Measurements from ENCODE around the gene SMARCC1.
A peak's percentile ranks its signal among the peaks of the same experiment; 100 is the strongest.
"Not testable (repeated sequence)": the region's sequence is repeated elsewhere in the genome, so short reads cannot be mapped to it uniquely, and the experiment has no call there.

The SMARCC1 gene

GRCh38 chr3:47781685-47782445 is at the start of gene SMARCC1:
Gene SMARCC1 (minus strand): TSS chr3:47781893. CDS start chr3:47781797, 96 bp downstream.
- DNase-seq = peak; percentile 99

DNA sequence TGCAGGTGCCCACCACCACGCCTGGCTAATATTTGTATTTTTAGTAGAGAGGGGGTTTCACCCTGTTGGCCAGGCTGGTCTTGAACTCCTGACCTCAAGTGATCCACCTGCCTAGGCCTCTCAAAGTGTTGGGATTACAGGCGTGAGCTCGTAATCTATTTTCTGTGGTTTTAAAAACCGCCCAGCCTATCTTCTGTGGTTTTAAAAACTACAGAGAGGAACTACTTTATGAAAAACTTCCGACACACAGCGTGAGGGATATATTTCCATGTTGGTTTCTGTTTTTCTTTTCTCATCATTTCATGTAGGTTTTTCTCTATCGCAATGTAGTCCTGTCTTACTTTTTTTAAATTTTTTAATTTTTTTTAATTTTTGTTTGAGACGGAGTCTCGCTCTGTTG is 47.8 kb upstream of the SMARCC1 start:
- DNase-seq = not testable (repeated sequence)

DNA sequence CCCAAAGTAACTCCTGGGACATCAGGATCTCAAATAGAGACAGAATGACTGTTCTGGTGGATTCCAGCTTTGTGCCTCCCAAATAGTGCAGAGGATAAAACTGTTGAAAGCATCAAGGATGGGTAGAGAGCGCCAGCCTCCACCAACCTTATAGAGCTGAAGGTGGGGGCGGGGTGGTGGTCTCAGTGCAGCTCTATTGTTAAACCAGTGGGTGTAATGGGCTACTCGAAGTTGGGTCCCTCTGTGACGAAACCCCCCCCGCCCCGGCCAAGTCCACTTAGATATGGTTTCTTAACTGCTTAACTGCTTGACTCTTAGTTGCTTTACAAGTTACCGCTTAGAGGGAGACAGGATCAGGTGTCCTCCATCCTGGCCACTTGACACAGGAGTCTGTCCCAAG is 43.9 kb upstream of the SMARCC1 start:
- no peak for DNase-seq

- DNase-seq = peak; percentile 84
These were observed 43.1 kb upstream of the SMARCC1 start for GRCh38 chr3:47824541-47825473.

DNA sequence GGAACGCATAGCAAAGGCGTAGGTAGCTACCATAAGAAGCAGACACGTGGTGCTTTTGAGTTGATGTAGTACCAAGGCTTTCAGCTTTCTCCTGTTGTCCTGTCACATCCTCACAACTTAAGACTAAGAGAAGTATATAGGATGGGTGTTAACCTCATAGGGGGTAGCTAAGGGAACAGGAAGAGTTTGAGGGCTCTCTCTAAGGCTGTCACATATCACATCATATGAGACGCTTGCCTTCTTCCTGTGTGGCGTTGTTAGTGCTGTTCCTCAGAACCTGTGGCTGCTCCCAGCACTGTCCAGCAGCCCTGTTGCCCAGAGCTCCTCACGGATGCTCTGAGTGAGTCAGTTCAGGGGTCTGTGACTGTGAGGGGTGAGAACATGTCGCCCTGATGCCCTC is 35.9 kb upstream of the SMARCC1 start:
- DNase-seq = no peak

GRCh38 chr3:47813551-47814177 is 32.0 kb upstream of the SMARCC1 start:
- no peak for DNase-seq

GRCh38 chr3:47804577-47804976 is 22.9 kb upstream of the SMARCC1 start:
- DNase-seq = no peak

GRCh38 chr3:47803480-47804025 is 21.9 kb upstream of the SMARCC1 start:
- no peak for DNase-seq

GRCh38 chr3:47802734-47803479 is 21.2 kb upstream of the SMARCC1 start, which contains the start of gene DHX30:
Gene DHX30 (plus strand): TSS chr3:47803138. CDS start chr3:47810684, 7,546 bp downstream.
- peak; percentile 91 for DNase-seq

- no peak for DNase-seq
These were observed 18.0 kb upstream of the SMARCC1 start for GRCh38 chr3:47799733-47800132.

- DNase-seq = no peak
These were observed 12.9 kb upstream of the SMARCC1 start for GRCh38 chr3:47794544-47794943.

- DNase-seq = no peak
These were observed 11.0 kb upstream of the SMARCC1 start for GRCh38 chr3:47792699-47793098.

GRCh38 chr3:47791193-47791855 is 9.6 kb upstream of the SMARCC1 start:
- DNase-seq = no peak

DNA sequence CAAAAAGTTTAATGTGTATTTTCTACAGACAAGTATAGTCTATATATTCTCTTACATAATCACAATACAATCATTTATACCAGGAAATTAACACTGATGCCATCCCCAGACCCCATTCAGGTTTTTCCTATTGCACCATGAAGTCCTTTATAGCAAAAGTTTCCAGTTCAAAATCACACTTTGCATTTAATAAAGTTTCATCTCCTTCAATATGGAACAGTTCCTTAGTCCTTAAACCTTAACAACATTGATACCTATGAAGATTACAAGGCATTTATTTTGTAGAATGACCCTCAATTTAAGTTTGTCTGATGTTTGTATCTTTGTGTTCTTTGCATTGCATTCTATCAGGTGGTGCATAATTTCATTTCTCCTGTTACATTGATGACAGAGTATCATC is 2.0 kb upstream of the SMARCC1 start:
- no peak for DNase-seq

DNA sequence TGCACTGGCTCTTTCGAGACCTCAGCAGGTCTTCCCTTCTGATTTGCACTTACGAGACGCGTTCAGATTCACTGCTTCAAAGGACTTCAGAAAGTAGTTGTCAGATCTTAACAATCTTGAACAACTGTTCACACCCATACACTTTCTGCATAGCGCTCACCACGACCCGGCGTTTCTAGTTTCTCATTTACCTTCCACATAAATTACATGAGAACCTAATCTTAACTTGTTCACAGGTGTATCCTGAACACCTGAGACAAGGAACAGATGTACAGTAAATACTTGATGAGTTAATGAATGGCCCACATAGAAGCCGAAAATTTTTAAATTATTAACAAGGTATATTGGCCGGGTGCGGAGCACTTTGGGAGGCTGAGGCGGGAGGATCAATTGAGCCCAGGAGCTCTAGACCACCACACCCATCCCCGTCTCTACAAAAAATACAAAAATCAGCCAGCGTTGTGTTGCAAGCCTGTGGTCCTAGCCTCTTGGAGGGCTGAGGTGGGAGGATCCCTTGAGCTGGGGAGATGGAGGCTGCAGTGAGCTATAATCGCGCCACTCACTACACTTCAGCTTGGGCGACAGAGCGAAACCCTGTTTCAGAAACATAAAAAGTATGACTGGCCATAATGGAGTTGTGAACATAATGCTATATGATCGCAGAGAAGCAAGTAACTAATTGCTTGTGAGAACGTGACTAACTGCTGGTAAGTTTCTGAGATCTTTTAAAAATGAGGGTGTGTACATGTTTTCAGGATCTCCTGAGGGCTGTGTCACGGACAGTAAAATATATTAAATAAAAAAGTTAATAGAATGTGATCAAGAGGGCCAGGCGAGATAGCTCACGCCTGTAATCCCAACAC is 984 bp upstream of the SMARCC1 start:
- DNase-seq = no peak

- peak; percentile 80 for DNase-seq
These were observed 680 bp downstream of the SMARCC1 start for GRCh38 chr3:47780741-47781684.

DNA sequence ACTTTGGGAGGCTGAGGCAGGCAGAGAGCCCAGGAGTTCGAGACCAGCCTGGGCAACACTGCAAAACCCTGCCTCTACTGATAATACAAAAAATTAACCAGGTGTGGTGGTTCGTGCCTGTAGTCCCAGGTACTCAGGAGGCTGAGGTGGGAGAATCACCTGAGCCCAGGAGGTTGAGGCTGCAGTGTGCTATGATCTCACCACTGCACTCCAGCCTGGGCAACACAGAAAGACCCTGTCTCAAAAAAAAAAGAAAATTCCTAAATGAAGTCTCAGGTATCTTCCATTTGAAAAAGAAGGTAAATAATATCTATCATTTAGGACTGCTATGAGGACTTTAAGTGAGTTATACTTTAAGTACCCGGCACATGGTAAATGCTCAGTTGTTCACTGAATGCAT is 2.9 kb downstream of the SMARCC1 start:
- no peak for DNase-seq

- no peak for DNase-seq
These were observed 8.9 kb downstream of the SMARCC1 start for GRCh38 chr3:47772788-47773187.

GRCh38 chr3:47772047-47772446 is 9.6 kb downstream of the SMARCC1 start:
- no peak for DNase-seq
